CD4-positive, alpha-beta memory T cell (primary cell): ENCODE results near the gene C1QL3. TPM values are rescaled to one million over a fixed set of nuclear protein-coding genes. Genes with fewer than 3 reads are reported as not detected.

ENCODE experiments used
- CTCF ChIA-PET: fragments of 350-600 bp; sonication (Branson Sonifier 250); formaldehyde crosslinking; loops from one replicate; lab custom pipeline; 2021; ENCODE audit warnings: inconsistent platforms; ENCODE audit not compliant: partially characterized antibody; lab: Charles Lee
- POLR2A ChIA-PET: fragments of 350-600 bp; sonication (Branson Sonifier 250); formaldehyde crosslinking; loops from one replicate; lab custom pipeline; 2021; ENCODE audit not compliant: partially characterized antibody; lab: Charles Lee
- DNase-seq, 5 donors: peaks; one replicate each; pipeline versions ENCODE4 v3.0.0 to v3.0.0-alpha.2; 2020 to 2022; ENCODE audit warnings: mixed read lengths in 1 of 5
- H3K27ac ChIP-seq: one replicate; pipeline ENCODE4 v1.7.0; 2013; ENCODE audit warnings: low read depth, low read length
- H3K27me3 ChIP-seq: 2 replicates; pipeline ENCODE4 v1.7.0; 2013; ENCODE audit warnings: mild to moderate bottlenecking, low read length, moderate library complexity; ENCODE audit not compliant: insufficient read depth
- H3K36me3 ChIP-seq: 2 replicates; pipeline ENCODE4 v1.7.0; 2013; ENCODE audit warnings: mild to moderate bottlenecking, low read length, moderate library complexity; ENCODE audit not compliant: insufficient read depth
- H3K4me1 ChIP-seq: 2 replicates; pipeline ENCODE4 v1.7.0; 2013; ENCODE audit warnings: mild to moderate bottlenecking, low read length, moderate library complexity; ENCODE audit not compliant: insufficient read depth
- H3K4me3 ChIP-seq, 2 donors: one replicate each; pipeline ENCODE4 v1.7.0; 2013; ENCODE audit warnings: low read length in 2 of 2, mild to moderate bottlenecking in 1 of 2
- H3K9me3 ChIP-seq, 2 donors: one replicate each; pipeline ENCODE4 v1.7.0; 2013; ENCODE audit warnings: low read length in 2 of 2, control low read depth in 1 of 2; ENCODE audit not compliant: control insufficient read depth in 1 of 2
- H3K27ac Mint-ChIP-seq, 7 donors: one replicate each; pipeline ENCODE4 v1.8.0; 2020 to 2021; ENCODE audit warnings: mixed read lengths in 7 of 7, mild to moderate bottlenecking in 6 of 7, inconsistent platforms in 3 of 7, moderate library complexity in 3 of 7
- H3K27me3 Mint-ChIP-seq, 2 donors: one replicate each; pipeline ENCODE4 v1.8.0; 2020 to 2021; ENCODE audit warnings: mixed read lengths in 2 of 2
- H3K36me3 Mint-ChIP-seq, 2 donors: one replicate each; pipeline ENCODE4 v1.8.0; 2020 to 2021; ENCODE audit warnings: mixed read lengths in 2 of 2, inconsistent platforms in 1 of 2, mild to moderate bottlenecking in 1 of 2
- H3K4me1 Mint-ChIP-seq, 4 donors: one replicate each; pipeline ENCODE4 v1.8.0; 2020 to 2021; ENCODE audit warnings: mixed read lengths in 4 of 4, mild to moderate bottlenecking in 1 of 4
- H3K4me3 Mint-ChIP-seq, 8 donors: one replicate each; pipeline ENCODE4 v1.8.0; 2020 to 2021; ENCODE audit warnings: mixed read lengths in 8 of 8, mild to moderate bottlenecking in 7 of 8, moderate library complexity in 6 of 8, inconsistent platforms in 3 of 8
- H3K9me3 Mint-ChIP-seq, 8 donors: one replicate each; pipeline ENCODE4 v1.8.0; 2020 to 2021; ENCODE audit warnings: mixed read lengths in 8 of 8, mild to moderate bottlenecking in 5 of 8, inconsistent platforms in 3 of 8, moderate library complexity in 1 of 8
- intact Hi-C: fragments of 100-400 bp; cut with micrococcal nuclease; formaldehyde crosslinking; loops from one replicate; pipeline ENCODE4 v1.15.1; 2023
- polyA plus RNA-seq, 2 donors: library from polyadenylated mRNA; unstranded; fragments of 300-500 nt; fragmentation: Illumina TruSeq; gene quantifications; one replicate each; pipeline ENCODE4 v1.2.3, GENCODE V29; 2021
- total RNA-seq, 2 experiments: library from RNA; stranded (reverse); gene quantifications; one replicate each; pipeline ENCODE4 v1.2.3, GENCODE V29; 2021

The C1QL3 gene
- total and polyA plus RNA-seq, 4 experiments from 2014 or later = 0.48 TPM; not detected in 2

- CTCF ChIA-PET = no interaction called here
Observed at GRCh38 chr10:16493884-16494536, 27.7 kb downstream of the C1QL3 start.

GRCh38 chr10:16491933-16492332, 29.7 kb downstream of the C1QL3 start:
- Mint-ChIP-seq H3K4me3 (no peak overlapping the region), H3K27me3 (no peaks in the 10 kb centered on the region), H3K9me3 (no peaks in the 10 kb centered on the region), H3K27ac (no peak overlapping the region), H3K4me1 (peaks cover 4 to 10% (median 5%) of the 10 kb centered on the region in 4 donors), H3K36me3 (peaks cover 54% of the 10 kb centered on the region in 2 donors)
- Histone ChIP-seq H3K4me3 (no peak overlapping the region), H3K4me1 (no peaks in the 10 kb centered on the region), H3K9me3 (no peaks in the 10 kb centered on the region), H3K27me3 (no peaks in the 10 kb centered on the region), H3K36me3 (peaks cover 5% of the 10 kb centered on the region), H3K27ac (no peak overlapping the region)
- no peak for DNase-seq
- ChIA-PET POLR2A (no interaction called here), CTCF (no interaction called here)
- intact Hi-C loops = no loop called here

More at GRCh38 chr10:16493884-16494536, 27.7 kb downstream of the C1QL3 start:
- intact Hi-C loops = no loop called here
- Mint-ChIP-seq H3K4me1 (peaks cover 4 to 10% (median 5%) of the 10 kb centered on the region in 4 donors), H3K27ac (no peak overlapping the region), H3K27me3 (no peaks in the 10 kb centered on the region), H3K4me3 (no peak overlapping the region), H3K9me3 (no peaks in the 10 kb centered on the region), H3K36me3 (peaks cover 55% of the 10 kb centered on the region in 2 donors)
- Histone ChIP-seq H3K27ac (no peak overlapping the region), H3K27me3 (no peaks in the 10 kb centered on the region), H3K9me3 (no peaks in the 10 kb centered on the region), H3K36me3 (peaks cover 5% of the 10 kb centered on the region), H3K4me3 (no peak overlapping the region), H3K4me1 (no peaks in the 10 kb centered on the region)
- DNase-seq = no peak
- POLR2A ChIA-PET = no interaction called here

GRCh38 chr10:16490511-16490910, 31.2 kb downstream of the C1QL3 start:
- Mint-ChIP-seq H3K9me3 (no peaks in the 10 kb centered on the region), H3K4me1 (peaks cover 0 to 10% (median 3%) of the 10 kb centered on the region in 4 donors), H3K27ac (peak overlapping the region in 1 of 7 donors; percentile 11), H3K4me3 (no peak overlapping the region), H3K36me3 (peaks cover 59% of the 10 kb centered on the region in 2 donors), H3K27me3 (no peaks in the 10 kb centered on the region)
- ChIA-PET CTCF (interaction anchor here (1.2 kb wide), 1 partner anchor 9 kb away, joined by 4 read pairs; no protein-coding TSS in a partner anchor), POLR2A (no interaction called here)
- DNase-seq = no peak
- Histone ChIP-seq H3K4me1 (no peaks in the 10 kb centered on the region), H3K27me3 (no peaks in the 10 kb centered on the region), H3K27ac (no peak overlapping the region), H3K9me3 (no peaks in the 10 kb centered on the region), H3K36me3 (peaks cover 9% of the 10 kb centered on the region), H3K4me3 (no peak overlapping the region)
- intact Hi-C loops = no loop called here

- intact Hi-C loops = no loop called here
- no peak overlapping the region for H3K27ac Mint-ChIP-seq
- POLR2A ChIA-PET = no interaction called here
- no peaks in the 10 kb centered on the region for H3K27me3 Mint-ChIP-seq
- peaks cover 33 to 42% of the 10 kb centered on the region in 2 donors for H3K36me3 Mint-ChIP-seq
- H3K9me3 Mint-ChIP-seq = no peaks in the 10 kb centered on the region
- Histone ChIP-seq H3K27me3 (no peaks in the 10 kb centered on the region), H3K4me1 (no peaks in the 10 kb centered on the region), H3K27ac (no peak overlapping the region), H3K36me3 (peaks cover 4% of the 10 kb centered on the region), H3K4me3 (no peak overlapping the region), H3K9me3 (no peaks in the 10 kb centered on the region)
- CTCF ChIA-PET = no interaction called here
- no peak overlapping the region for H3K4me3 Mint-ChIP-seq
- DNase-seq = no peak
- peaks cover 0 to 12% (median 5%) of the 10 kb centered on the region in 4 donors for H3K4me1 Mint-ChIP-seq
Observed at GRCh38 chr10:16483241-16483917, 38.3 kb downstream of the C1QL3 start.

GRCh38 chr10:16481052-16481728, 40.5 kb downstream of the C1QL3 start:
- Histone ChIP-seq H3K27ac (no peak overlapping the region), H3K9me3 (no peaks in the 10 kb centered on the region), H3K4me1 (no peaks in the 10 kb centered on the region), H3K27me3 (no peaks in the 10 kb centered on the region), H3K36me3 (no peaks in the 10 kb centered on the region), H3K4me3 (no peak overlapping the region)
- DNase-seq = no peak
- ChIA-PET POLR2A (no interaction called here), CTCF (interaction anchor here (0.9 kb wide), 1 partner anchor 9 kb away, joined by 4 read pairs; no protein-coding TSS in a partner anchor)
- H3K27ac Mint-ChIP-seq = peak overlapping the region in 1 of 7 donors; percentile 78
- H3K4me3 Mint-ChIP-seq = no peak overlapping the region
- H3K36me3 Mint-ChIP-seq = peaks cover 23 to 31% of the 10 kb centered on the region in 2 donors
- no peaks in the 10 kb centered on the region for H3K9me3 Mint-ChIP-seq
- H3K4me1 Mint-ChIP-seq = peaks cover 0 to 10% (median 5%) of the 10 kb centered on the region in 4 donors
- intact Hi-C loops = no loop called here
- no peaks in the 10 kb centered on the region for H3K27me3 Mint-ChIP-seq

GRCh38 chr10:16478801-16479200, 42.9 kb downstream of the C1QL3 start:
- H3K9me3 ChIP-seq = no peaks in the 10 kb centered on the region
- H3K27me3 Mint-ChIP-seq = no peaks in the 10 kb centered on the region
- no peak overlapping the region for H3K4me3 Mint-ChIP-seq
- peaks cover 6 to 15% of the 10 kb centered on the region in 2 donors for H3K36me3 Mint-ChIP-seq
- POLR2A ChIA-PET = no interaction called here
- no peak overlapping the region for H3K4me3 ChIP-seq
- no peaks in the 10 kb centered on the region for H3K36me3 ChIP-seq
- H3K27ac Mint-ChIP-seq = no peak overlapping the region
- no peaks in the 10 kb centered on the region for H3K27me3 ChIP-seq
- no peaks in the 10 kb centered on the region for H3K4me1 ChIP-seq
- DNase-seq = no peak
- intact Hi-C loops = no loop called here
- CTCF ChIA-PET = no interaction called here
- H3K4me1 Mint-ChIP-seq = peaks cover 0 to 10% (median 3%) of the 10 kb centered on the region in 4 donors
- H3K9me3 Mint-ChIP-seq = no peaks in the 10 kb centered on the region
- H3K27ac ChIP-seq = no peak overlapping the region

GRCh38 chr10:16477757-16478156, 43.9 kb downstream of the C1QL3 start:
- Mint-ChIP-seq H3K36me3 (peaks cover 2 to 15% of the 10 kb centered on the region in 2 donors), H3K9me3 (no peaks in the 10 kb centered on the region), H3K4me3 (no peak overlapping the region), H3K27ac (no peak overlapping the region), H3K27me3 (no peaks in the 10 kb centered on the region), H3K4me1 (peaks cover 0 to 9% (median 2%) of the 10 kb centered on the region in 4 donors)
- Histone ChIP-seq H3K9me3 (no peaks in the 10 kb centered on the region), H3K4me1 (no peaks in the 10 kb centered on the region), H3K36me3 (no peaks in the 10 kb centered on the region), H3K27ac (no peak overlapping the region), H3K4me3 (no peak overlapping the region), H3K27me3 (no peaks in the 10 kb centered on the region)
- DNase-seq = no peak
- intact Hi-C loops = no loop called here
- ChIA-PET CTCF (interaction anchor here (1.6 kb wide), 1 partner anchor 8 kb away, joined by 3 read pairs; no protein-coding TSS in a partner anchor), POLR2A (interaction anchor here (0.6 kb wide), 1 partner anchor 16 kb away, joined by 3 read pairs; no protein-coding TSS in a partner anchor)
